Endothelial cell (in vitro differentiated cells): Measurements from ENCODE around the gene ZBTB20. TPM values are rescaled to one million over a fixed set of nuclear protein-coding genes. Genes with fewer than 3 reads are reported as not detected.

ENCODE experiments used
- DNase-seq: peaks from one replicate; pipeline ENCODE4 v3.0.0; 2021; ENCODE audit warnings: low spot score
- H3K27ac Mint-ChIP-seq: one replicate; pipeline ENCODE4 v1.8.0; 2021; ENCODE audit warnings: mixed read lengths, inconsistent platforms; ENCODE audit not compliant: unreplicated experiment
- H3K27me3 Mint-ChIP-seq: one replicate; pipeline ENCODE4 v1.8.0; 2021; ENCODE audit warnings: mild to moderate bottlenecking, moderate library complexity, mixed read lengths, inconsistent platforms; ENCODE audit not compliant: unreplicated experiment
- H3K36me3 Mint-ChIP-seq: one replicate; pipeline ENCODE4 v1.8.0; 2021; ENCODE audit warnings: mild to moderate bottlenecking, low read depth, mixed read lengths, inconsistent platforms; ENCODE audit not compliant: unreplicated experiment
- H3K4me1 Mint-ChIP-seq: one replicate; pipeline ENCODE4 v1.8.0; 2021; ENCODE audit warnings: mild to moderate bottlenecking, mixed read lengths, inconsistent platforms; ENCODE audit not compliant: unreplicated experiment
- H3K4me3 Mint-ChIP-seq: one replicate; pipeline ENCODE4 v1.8.0; 2021; ENCODE audit warnings: mild to moderate bottlenecking, mixed read lengths, inconsistent platforms; ENCODE audit not compliant: unreplicated experiment
- H3K9me3 Mint-ChIP-seq: one replicate; pipeline ENCODE4 v1.8.0; 2021; ENCODE audit warnings: mixed read lengths, inconsistent platforms; ENCODE audit not compliant: unreplicated experiment
- CTCF ChIP-seq: fragments of 200-600 bp; sonication (generic); IDR thresholded peaks from one replicate; pipeline ENCODE4 v1.5.0; 2021; ENCODE audit warnings: antibody characterized with exemption; ENCODE audit not compliant: unreplicated experiment
- total RNA-seq: library from RNA; stranded (reverse); fragmentation: NEBNext Ultra II Directional; extraction: Animal tissue kit (Norgen Biotek cat#: 25700); gene quantifications from one replicate; pipeline ENCODE4 v1.2.1, GENCODE V29; 2021; ENCODE audit not compliant: unreplicated experiment

The ZBTB20 gene
- total RNA-seq, 1 donor from 2014 or later = 4.2 TPM

- H3K4me3 Mint-ChIP-seq = no peak overlapping the region
- no peak for DNase-seq
- no peaks in the 10 kb centered on the region for H3K27me3 Mint-ChIP-seq
- H3K4me1 Mint-ChIP-seq = no peaks in the 10 kb centered on the region
- no peaks in the 10 kb centered on the region for H3K36me3 Mint-ChIP-seq
- no peaks in the 10 kb centered on the region for H3K9me3 Mint-ChIP-seq
- TF ChIP-seq CTCF = no peak
- no peak overlapping the region for H3K27ac Mint-ChIP-seq
Measured at GRCh38 chr3:114942773-114943172, 204.3 kb downstream of the ZBTB20 start.

- DNase-seq = no peak
- Mint-ChIP-seq H3K4me1 (no peaks in the 10 kb centered on the region), H3K27ac (no peak overlapping the region), H3K27me3 (no peaks in the 10 kb centered on the region), H3K4me3 (no peak overlapping the region), H3K36me3 (no peaks in the 10 kb centered on the region), H3K9me3 (no peaks in the 10 kb centered on the region)
- no peak for TF ChIP-seq CTCF
Measured at GRCh38 chr3:114941626-114942309, 205.3 kb downstream of the ZBTB20 start.

DNA sequence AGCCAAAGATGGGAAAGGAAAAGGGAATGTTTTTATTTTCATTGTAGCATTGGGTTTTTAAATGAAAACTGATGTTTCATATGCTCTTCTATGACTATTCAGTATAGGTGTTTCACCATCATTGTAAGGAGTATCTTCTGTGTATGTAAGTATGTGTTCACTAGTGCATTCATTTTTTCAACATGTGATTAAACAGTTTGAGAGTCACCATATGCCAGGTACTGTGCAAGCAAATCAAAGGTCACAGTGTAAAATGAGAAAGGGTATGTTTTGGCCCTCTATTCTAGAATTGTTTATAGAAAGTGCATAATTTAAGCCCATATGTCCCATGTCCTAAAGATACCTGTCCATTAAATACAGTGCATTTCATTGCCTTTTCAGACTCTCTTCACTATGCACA lies 207.2 kb downstream of the ZBTB20 start:
- H3K9me3 Mint-ChIP-seq = no peaks in the 10 kb centered on the region
- H3K4me1 Mint-ChIP-seq = no peaks in the 10 kb centered on the region
- DNase-seq = no peak
- H3K27ac Mint-ChIP-seq = no peak overlapping the region
- no peak for TF ChIP-seq CTCF
- H3K4me3 Mint-ChIP-seq = no peak overlapping the region
- H3K36me3 Mint-ChIP-seq = no peaks in the 10 kb centered on the region
- H3K27me3 Mint-ChIP-seq = no peaks in the 10 kb centered on the region

DNA sequence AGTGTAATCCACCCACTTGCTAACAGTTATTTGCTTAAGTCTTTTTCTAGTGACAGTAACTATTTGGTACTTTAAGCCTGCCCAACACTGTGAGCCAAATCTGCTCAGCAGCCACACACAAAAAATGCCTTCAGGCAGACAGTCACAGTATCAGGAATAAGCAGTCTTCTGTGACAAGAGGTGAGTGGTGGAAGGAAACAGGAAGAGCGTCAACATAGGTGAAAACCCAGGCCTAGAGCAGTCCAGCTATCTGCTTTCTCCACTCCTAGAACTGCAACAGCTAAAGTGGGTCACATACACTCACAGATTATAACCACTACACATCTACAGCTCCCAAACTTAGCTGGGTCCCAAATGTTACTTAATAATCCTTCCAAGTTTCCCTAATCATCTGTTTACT lies 213.7 kb downstream of the ZBTB20 start:
- Mint-ChIP-seq H3K27ac (no peak overlapping the region), H3K9me3 (no peaks in the 10 kb centered on the region), H3K4me3 (no peak overlapping the region), H3K27me3 (peaks cover 3% of the 10 kb centered on the region), H3K36me3 (no peaks in the 10 kb centered on the region), H3K4me1 (peaks cover 5% of the 10 kb centered on the region)
- DNase-seq = no peak
- TF ChIP-seq CTCF = no peak

DNA sequence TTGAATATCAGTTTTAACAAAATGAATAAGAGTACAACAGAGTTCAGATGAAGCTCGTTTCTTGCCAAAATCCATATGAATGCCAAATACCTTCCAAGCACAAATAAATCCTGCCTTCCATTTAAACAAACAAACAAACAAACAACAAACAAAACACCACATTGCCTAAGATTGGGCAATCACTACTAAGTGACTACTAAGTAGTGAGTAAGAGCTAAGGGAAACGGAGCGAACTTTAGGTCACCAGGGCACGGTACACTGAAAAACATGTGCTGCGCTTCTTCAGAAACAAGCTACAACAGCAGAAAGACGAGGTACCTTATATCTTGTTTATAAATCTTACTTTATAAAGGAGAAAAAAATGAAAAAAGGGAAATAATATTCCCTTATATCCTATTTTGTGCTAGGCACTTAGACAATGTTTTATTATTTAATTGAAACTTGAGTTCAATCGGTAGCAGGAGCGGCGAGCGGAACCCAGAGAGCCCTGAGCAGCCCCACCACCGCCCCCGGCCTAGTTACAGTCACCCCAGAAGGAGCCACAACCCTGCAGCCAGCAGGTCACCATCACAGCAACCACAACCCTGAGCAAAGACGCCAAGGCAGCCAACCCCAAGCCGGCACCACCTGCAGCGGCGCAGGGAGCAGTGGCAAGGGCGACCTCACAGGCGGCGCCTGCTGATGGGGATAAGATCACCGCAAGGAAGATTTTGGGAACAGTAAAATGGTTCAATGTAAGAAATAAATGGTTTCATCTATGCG lies 216.9 kb downstream of the ZBTB20 start:
- Mint-ChIP-seq H3K4me1 (peaks cover 5% of the 10 kb centered on the region), H3K27ac (no peak overlapping the region), H3K9me3 (no peaks in the 10 kb centered on the region), H3K36me3 (no peaks in the 10 kb centered on the region), H3K4me3 (no peak overlapping the region), H3K27me3 (peaks cover 3% of the 10 kb centered on the region)
- DNase-seq = no peak
- TF ChIP-seq CTCF = no peak
